Activated CD4-positive, alpha-beta T cell treated with anti-CD3 and anti-CD28 coated beads for 1 hour (primary cell): Measurements from ENCODE around the gene TUBGCP2.
A peak's percentile ranks its signal among the peaks of the same experiment; 100 is the strongest.
"Not testable (repeated sequence)": the region's sequence is repeated elsewhere in the genome, so short reads cannot be mapped to it uniquely, and the experiment has no call there.

Experiments
- DNase-seq: peaks from one replicate; pipeline ENCODE4 v3.0.0-alpha.2; 2020

The TUBGCP2 gene

DNA sequence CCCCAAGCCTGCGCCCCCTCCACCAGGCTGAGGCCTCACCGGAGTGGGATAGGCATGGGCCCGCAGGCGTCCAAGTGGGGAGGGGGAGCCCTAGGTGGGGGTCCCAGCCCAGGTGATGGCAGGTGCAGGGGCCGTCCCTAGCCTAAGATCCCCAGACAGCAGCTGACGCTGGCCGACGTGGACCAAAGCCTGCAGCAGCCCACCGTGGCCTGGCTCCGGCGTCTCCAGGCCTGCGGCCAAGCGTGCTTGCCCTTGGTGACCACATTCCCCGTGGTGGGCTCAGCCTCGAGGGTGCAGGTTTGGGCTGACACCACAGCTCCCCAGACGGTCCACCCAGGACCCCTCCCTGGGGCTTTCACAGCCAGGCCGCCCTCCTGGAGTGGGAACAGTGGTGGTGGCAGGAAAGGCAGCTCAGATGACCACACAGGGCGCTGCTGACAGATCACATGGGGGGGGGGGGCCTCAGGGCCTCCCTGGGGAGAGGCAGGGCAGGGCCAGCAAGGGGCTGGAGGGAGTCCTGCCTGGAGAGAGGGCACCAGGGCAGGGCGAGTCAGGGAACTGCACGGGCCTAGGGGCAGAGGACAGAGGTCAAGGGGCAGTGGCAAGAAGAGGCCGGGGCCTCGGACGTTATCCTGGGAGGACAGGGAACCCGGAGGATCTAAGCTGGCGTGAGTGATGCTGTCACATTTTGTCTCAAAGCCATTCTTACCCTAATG lies 31.2 kb downstream of the TUBGCP2 start:
- no peak for DNase-seq

DNA sequence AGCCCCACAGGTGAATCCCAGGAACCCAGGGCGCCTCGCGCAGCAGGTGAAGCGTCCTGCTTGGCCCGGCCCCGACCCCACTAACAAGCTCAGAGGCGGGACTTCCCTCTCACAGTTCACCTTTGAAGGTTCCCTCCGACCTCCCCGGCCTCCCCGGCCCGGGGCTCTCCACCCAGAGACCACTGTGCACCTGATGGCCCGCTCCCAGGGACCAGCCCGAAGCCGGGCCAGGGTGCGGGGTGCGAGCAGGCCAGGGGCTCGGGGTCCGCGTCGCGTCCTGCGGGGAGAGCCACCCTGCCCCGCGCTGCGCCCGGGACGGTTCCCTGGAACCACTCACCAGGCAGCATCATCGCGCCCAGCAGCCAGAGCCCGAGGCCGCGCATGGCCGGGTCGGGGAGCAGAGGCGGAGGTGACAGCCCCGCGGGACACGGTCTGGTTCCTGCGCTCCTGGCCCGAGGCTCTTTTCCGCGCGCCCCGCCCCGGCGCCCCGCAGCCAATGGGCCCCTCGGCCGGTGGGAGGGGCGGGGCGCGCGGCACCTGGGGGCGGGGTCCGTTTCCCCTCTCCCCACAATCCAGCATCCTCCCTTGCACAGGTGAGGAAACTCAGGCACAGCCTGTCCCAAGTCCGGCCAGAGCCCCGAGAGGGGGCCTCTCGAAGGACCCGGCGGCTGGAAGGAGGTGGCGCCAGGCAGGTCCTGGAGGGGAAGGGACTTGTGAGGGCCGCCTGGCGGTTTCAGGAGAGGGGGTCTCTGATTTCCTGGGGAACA lies 32.1 kb downstream of the TUBGCP2 start, which contains the start of gene ADAM8:
Gene ADAM8 (minus strand): TSS at position 434 of the 767 bp plus-strand sequence. CDS start 51 bp downstream, at position 383.
- DNase-seq, result peak; percentile 48

DNA sequence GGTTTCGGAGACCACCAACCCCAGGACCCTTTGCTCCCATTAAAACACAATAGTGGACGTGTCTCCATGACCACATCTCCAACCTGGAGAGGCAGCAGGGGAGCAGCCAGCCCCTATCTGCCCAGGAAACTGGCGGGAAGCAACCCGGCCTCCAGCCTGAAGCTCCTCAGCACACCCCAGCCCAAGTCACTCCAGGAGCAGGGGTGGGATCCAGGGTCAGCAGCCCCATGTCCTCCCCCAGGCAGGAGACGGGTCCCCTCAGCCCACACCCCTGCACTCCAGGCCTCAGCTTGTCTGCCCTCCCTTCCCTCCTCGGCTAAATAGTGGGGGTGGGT lies 32.6 kb downstream of the TUBGCP2 start:
- DNase-seq, result no peak

DNA sequence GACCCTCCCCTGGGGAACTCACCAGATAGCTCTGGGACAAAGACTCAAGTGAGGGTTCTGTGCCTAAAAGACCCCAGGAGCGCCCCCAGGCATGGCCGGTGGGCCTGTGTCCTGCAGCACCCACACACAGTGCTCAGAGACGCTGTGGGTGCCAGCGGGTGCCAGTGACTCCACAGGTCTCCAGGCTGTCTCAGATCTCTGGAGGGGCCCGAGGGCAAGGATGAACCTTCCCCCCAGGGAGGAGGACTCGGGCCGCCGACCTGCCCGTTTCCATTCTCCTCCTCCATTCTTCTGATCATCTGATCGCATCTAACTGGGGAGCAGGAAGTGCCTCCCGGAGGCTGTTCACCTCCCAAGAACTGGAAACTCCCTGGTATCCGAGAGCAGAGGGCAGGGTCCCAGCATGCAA lies 33.0 kb downstream of the TUBGCP2 start:
- no peak for DNase-seq

DNA sequence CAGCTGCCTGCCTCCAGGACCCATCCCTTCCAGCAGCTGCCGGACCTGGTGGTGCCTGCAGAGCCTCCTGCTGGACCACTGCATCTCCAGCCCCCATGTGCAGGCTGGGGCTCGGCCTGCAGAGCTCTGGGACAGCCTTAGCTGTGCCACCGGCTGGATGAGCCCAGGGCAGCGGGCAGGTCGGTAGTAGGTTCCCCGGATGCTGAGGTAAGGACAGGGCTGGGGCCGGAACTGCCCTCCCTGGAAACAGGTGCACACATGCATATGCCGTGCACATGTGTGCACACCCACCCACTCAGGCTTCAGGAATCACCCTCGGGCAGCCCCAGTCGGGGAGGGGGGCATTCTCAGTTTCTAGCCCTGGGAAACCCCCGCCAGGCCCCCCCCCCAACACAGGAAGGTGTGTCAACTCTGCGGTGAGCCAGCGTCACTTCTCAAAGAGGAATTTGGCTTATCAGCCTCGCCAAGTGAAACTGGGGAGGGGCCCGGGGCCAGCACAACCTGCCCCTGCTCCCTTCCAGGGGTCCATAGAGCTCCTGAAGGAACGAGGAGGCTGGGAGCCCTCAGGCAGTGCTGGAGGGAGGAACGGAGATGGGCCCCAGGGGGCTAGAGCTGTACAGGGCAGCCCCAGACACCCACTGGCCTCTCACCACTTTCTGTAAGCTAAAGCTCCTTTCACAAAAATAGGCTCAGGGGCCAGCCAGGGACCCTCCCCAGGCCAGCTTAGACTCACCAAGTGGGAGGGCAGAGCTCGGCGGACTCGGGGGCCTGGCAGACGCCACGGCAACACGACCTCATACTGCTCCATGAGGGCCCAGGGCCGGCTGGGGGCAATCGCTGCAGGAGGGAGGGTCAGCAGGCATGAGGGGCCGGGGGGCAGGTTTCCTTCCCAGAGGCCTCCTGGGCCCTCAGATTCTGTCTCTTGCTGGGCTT lies 33.7 kb downstream of the TUBGCP2 start:
- DNase-seq, result peak; percentile 69

DNA sequence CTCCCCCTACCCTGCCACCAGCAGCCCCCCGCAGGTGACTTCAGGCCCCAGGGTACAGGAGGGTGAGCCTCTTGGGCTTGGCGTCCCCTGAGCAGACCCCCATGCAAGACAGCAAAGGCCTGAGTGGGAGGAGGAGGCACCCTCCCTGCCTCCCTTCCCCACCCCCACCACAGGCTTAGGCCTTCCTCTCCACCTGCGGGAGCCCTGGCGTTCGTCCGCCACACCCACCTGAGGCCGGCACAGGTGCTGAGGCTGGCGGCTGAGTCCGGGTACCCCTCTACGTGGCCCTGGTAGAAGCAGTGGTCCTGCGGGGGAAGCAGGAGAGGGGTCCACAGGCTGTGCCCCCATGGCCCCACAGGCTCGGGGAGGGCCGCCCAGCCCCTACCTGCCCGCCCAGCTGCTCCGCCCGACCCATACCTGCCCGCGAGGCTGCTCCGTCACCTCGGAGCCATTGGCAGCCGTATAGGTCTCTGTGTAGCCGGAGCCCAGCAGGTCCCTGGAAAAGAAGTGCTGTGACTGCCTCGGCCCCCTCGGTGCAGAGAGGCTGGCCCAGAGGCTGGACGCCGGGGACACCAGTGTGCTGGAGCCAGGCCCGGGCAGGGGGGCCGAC lies 35.0 kb downstream of the TUBGCP2 start:
- DNase-seq, result no peak

DNA sequence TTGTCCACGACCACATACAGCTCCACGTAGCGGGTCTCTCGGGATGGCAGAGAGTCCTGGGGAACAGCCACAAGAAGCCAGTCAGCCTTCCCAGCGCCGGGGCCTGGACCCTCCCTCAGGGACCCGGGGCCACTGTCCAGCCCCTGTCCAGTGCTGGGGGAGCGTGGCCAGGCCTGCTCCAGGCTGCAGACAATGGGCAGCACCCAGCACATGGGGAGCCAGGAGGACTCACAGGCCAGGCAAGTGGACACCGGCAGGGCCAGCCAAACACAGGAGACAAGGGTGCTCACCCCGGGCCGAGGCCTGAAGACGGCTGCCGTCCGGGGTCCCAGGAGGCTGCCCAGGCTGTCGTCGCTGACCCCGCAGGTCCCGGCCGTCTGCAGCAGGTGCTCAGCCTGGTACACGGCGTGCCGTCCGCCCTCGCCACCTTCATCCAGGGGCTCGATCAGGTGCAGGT lies 35.7 kb downstream of the TUBGCP2 start:
- no peak for DNase-seq

DNA sequence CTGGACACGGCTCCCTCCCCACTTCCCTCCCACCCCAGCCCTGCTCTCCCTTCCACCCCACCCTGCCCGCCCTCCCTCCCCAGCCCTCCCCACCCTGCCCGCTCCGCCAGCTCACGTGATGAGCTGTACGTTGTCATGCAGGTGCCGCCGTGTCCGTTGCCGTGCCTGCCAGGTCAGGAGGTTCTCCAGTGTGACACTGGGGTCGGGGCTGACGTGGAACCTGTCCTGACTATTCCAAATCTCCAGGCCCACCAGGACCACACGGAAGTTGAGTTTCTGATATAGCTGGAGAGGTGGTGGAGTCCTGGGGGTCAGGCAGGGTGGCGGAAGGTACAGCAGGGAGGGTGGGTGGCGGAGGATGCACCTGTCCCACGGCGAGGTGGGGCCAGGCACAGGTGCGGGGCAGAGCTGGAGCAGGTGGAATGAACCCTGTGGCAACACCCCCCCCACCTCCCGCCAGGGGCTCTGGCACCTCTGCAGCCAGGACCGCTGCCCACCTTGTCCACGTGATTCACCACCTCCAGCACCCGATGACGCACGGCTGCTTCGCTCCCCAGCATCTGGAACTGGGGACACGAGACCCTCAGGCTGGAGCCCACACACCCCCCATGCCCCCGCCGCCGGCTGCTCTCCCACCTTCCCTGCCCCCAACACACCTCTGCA lies 36.2 kb downstream of the TUBGCP2 start:
- no peak for DNase-seq

DNA sequence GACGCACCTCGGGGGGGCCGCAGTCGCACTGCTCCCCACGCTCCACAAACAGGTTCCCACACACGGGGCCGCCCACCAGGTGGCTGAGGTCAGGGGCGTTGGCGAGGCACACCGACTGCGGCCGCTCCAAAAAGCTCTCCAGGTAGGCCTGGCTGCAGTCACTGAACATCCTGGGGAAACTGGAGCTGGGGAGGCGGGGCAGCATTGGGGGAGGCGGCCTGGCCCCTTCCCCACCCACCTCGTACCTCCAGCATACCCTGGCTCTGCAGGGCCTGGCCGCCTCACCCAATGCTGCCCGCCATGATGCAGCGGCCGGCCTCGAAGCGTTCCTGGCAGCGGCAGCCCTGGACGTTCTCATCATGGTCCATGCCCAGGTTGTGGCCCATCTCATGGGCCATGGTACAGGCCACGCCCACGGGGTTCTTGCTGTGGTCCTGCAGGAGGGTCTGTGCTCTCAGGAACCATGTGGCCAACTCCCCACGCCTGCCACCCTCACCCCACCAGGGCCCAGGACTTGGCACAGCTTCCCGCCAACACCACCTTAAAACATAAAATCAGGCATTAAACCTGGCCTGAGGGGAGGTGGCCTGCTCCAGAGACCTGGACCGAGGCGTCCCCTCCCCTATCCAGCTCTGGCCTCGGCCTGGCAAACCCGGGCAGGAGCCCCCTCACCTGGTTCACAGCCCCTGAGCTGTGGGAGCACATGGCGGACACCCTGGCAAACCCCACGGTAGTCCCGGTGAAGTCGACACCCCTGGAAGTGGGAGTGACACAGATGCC lies 37.0 kb downstream of the TUBGCP2 start:
- no peak for DNase-seq

DNA sequence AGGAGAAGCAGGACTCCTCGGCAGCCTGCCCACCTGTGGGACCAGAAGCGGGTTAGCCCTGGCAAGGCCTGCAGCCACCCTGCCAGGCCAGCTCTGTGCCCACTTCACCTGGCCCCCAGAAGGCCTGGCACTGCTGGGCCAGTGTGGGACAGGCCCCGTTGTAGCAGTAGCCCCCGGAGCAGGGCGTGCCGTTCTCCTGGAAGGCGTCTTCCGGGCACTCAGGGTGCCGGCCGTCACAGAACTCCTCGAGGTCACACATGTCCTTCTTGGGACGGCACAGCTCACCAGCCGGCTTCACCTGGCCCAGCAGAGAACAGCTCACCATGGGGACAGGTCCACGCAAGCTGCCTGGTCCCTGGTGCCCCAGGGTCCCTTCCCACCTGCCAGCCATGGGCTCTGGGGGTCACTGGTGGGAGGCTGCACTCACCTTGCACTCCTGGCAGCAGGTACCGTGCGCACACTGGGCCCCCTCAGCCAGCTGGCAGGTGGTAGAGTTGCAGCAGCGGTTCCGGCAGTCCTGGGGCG lies 37.8 kb downstream of the TUBGCP2 start:
- DNase-seq, result no peak

DNA sequence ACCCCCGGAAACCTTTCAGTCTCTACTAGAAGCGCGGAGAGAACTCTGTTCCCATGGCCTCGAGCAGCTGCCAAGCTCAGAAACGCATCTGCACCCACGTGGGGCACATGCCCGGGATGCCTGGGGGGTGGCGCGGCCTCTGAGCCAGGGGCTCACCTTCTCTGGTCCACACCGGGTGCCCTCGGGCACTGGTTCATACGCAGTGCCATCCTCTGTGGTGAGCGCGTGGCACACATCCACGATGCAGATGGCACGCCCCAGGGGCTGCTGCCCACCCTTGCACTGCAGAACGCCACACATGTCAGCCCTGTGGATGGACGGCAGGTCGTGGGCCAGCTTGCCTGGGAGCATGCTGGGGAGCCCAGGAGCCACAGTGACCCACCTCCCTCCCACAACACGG lies 38.5 kb downstream of the TUBGCP2 start:
- DNase-seq, result no peak

DNA sequence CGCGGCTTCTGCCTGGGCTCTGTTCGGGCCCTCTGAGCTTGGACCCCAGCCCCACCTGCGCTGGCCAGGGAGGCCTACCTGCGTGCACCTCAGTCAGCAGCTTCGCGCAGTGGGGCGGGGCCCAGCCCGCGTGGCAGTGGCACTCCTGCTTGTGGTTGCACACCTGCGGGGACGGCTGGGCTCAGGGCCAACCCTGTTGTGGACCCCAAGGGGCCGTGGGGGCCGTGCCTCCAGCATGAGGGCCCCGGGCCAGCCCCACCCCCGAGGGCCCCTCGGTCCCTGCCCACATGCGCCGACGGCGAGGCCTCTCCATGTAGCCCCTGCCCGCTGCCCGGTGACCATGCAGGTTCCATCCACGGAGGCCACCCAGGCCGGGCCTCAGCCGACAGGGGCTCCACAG lies 39.3 kb downstream of the TUBGCP2 start:
- DNase-seq, result no peak

DNA sequence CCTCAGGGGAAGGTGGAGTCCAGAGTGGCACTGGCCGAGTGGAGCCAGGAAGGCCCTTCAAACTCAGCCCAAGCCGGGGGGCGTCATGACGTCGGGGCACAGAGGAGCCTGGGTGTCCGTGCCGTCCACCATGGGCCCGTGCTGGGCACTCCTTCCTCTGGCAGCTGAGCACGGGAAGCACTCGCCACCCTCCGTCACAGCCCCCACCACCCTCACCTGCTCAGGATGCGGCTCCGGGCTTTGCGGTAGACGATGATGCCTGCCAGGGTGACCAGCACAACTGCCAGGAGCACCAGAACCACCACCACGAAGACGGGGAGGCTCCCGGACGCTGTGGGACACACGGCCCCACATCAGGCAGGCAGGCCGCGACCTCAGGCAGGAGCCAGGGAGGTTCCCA lies 40.1 kb downstream of the TUBGCP2 start:
- DNase-seq, result no peak

DNA sequence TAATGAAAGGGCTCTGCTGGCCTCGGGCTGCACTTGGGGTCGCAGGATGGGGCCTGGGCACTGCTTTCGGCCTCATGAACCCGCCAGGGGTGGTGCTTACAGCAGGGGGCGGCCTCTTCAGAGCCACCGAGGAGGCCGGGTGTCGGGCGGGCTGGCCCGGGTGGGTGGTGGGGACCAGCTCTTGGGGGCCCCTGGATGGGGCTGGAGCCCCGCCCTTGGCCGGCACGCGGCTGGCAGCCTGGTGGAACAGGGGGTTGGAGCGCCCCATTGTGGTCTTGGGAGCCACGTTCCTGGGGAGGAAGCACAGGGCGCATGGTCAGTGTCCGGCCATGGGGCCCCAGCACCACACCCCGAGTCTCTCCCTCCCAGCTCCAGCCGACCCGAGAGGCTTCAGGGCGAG lies 40.8 kb downstream of the TUBGCP2 start:
- no peak for DNase-seq

DNA sequence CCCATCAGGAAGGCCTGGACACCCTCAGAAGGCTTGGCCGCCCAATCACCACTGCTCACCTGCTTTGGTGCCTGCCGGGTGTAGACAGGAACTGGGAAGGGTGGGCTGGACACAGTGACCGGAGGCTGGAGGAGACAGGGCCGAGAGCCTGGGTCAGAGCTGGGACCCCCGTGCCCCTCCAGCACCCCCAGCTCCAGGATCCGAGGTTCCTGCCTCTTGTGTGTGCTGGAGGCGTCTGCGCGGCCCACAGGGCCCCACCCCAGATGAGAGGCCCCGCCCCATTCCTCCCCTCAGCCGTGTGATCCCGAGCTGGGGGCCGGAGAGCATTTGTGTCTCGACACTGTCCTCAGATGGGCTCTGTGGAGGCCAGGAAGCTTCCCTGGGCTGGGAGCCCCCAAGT lies 41.4 kb downstream of the TUBGCP2 start:
- DNase-seq, result no peak

DNA sequence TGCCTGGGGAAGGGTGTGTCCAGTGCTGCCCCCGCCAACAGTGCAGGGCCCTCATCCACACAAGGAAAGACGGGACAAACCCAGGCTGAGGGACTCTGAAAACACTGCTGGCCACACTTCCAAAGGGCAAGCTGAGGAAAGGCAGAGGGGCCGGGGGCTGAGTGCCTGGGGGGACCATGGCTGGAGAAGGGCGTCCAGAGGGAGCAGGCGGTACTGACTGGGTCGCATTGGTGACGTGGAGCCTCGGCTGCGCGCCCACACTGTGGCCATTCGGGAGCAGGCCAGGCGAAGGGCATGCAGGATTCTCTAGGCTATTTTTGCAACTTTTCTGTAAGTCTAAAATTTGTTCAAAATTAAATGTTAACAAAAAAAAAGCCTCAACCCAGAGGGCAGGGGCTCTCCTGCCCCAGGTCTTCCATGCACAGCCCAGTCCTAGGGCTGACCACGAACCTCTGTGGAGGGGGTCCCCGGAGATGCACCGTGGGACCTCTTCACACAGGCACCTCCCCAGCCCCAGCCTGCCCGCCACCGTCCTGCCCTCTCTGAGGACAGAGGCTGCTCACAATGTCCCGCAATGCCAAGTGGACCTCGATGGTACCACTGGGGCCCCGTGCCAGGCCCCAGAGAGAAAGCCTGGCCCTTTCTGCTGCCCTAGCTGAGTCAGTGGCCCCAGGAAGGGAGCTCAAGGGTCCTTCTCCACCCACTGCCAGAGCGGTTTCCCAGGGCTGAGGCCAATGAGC lies 42.4 kb downstream of the TUBGCP2 start:
- DNase-seq, result no peak

DNA sequence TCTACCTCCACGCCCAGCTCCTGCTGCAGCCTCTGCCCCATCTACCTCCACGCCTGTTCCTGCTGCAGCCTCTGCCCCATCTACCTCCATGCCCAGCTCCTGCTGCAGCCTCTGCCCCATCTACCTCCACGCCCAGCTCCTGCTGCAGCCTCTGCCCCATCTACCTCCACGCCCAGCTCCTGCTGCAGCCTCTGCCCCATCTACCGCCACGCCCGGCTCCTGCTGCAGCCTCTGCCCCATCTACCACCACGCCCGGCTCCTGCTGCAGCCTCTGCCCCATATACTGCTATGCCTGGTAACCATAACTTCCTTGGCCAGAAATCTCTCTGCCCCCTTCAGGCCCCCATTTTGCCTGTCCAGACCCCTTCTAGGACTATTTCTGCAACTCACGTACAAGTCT lies 43.6 kb downstream of the TUBGCP2 start:
- DNase-seq, result not testable (repeated sequence)

DNA sequence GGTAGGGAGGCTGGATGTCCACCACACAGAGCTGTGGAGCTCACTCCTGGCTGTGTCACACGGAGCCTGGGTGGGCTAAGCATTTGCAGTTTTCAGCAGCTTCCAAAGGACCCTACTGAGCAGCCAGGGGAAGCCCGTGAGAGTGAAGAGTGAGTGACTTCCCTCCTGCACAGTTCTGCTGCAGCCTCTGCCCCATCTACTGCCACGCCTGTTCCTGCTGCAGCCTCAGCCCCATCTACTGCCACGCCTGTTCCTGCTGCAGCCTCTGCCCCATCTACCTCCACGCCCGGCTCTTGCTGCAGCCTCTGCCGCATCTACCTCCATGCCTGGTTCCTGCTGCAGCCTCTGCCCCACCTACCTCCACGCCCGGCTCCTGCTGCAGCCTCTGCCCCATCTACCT lies 44.2 kb downstream of the TUBGCP2 start:
- no peak for DNase-seq

DNA sequence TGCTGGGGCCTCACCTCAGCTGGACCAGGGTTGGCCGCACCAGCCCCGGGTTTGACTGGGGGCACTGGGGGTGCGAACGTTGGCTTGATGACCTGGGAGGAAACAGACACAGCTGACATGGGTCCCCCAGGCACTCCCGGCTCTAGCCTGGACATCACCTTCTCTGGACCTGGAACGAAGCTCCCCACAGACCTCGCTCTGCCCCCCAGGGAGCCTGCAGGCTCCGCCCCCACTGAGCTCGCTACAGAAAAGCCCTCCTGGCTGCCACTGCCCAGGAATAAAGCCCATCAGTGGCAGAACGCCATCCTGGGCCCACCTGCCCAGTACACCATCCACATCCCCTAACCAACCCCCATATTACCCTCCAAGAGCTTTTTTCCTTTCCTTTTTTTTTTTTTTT lies 45.0 kb downstream of the TUBGCP2 start:
- DNase-seq, result no peak

DNA sequence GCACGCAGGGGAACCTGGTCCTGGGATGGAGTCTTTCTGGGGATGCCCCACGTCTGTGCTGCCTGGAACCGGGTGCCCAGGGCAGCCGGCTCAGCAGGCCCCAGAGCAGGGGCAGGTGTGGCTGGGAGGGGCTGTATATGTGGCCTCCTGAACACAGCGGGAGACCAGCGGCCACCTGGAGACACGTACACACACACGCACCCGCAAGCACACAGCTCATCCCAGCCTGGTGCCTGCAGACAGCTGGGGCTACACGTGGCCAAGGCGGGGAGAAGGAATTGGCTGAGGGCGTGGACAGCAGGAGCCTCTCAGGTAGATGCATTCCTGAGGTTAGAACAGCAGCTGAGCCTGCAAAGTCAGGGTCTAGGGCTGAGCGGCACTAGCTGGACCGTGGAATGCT lies 46.0 kb downstream of the TUBGCP2 start:
- DNase-seq, result no peak
